Right lobe of liver (tissue), 6 donors: ENCODE results near the gene HSD3B2. TPM values are rescaled to one million over a fixed set of nuclear protein-coding genes. Genes with fewer than 3 reads are reported as not detected.

ENCODE experiments used
- ATAC-seq, 4 donors: fragments of 200-7000 bp; cut with Tn5 transposase; one replicate each; pipeline ENCODE4 v1.9.1; 2020; ENCODE audit warnings: mild to moderate bottlenecking in 4 of 4, moderate library complexity in 4 of 4
- DNase-seq, 3 donors: peaks; one replicate each; pipeline ENCODE4 v3.0.0-alpha.2; 2020
- H3K27ac ChIP-seq, 3 donors: fragments of 200-600 bp; one replicate each; pipeline ENCODE4 v1.8.0; 2022
- H3K27me3 ChIP-seq, 2 donors: fragments of 200-600 bp; one replicate each; pipeline ENCODE4 v1.8.0; 2022
- H3K36me3 ChIP-seq, 4 donors: fragments of 200-600 bp; sonication (generic) in 1 of 4; one replicate each; pipeline versions ENCODE4 v1.5.1 to v1.8.0; 2017 to 2022; ENCODE audit warnings: control low read depth in 1 of 4
- H3K4me1 ChIP-seq, 4 donors: fragments of 200-600 bp; sonication (generic) in 1 of 4; one replicate each; pipeline versions ENCODE4 v1.5.1 to v1.8.0; 2017 to 2022; ENCODE audit warnings: control low read depth in 1 of 4
- H3K4me3 ChIP-seq, 3 donors: fragments of 200-600 bp; one replicate each; pipeline ENCODE4 v1.8.0; 2022
- H3K9me3 ChIP-seq, 4 donors: fragments of 200-600 bp; sonication (generic) in 1 of 4; one replicate each; pipeline versions ENCODE4 v1.5.1 to v1.8.0; 2017 to 2022; ENCODE audit warnings: control low read depth in 1 of 4
- CTCF ChIP-seq, 4 donors: fragments of 200-600 bp in 3 of 4; fragments of 450-650 bp in 1 of 4; IDR thresholded peaks; one replicate each; pipeline versions ENCODE4 v1.5.1 to v1.8.0; 2016 to 2022; ENCODE audit warnings: antibody characterized with exemption in 4 of 4, mild to moderate bottlenecking in 2 of 4
- POLR2A ChIP-seq: fragments of 450-650 bp; IDR thresholded peaks from one replicate; pipeline ENCODE4 v1.6.1; 2017; ENCODE audit warnings: antibody characterized with exemption, mild to moderate bottlenecking
- WGBS: methylation state at CpG from one replicate; pipeline ENCODE4 v1.1.6; 2018; ENCODE audit warnings: low coverage, low lambda C conversion rate; ENCODE audit not compliant: insufficient coverage; ENCODE audit errors: missing lambda C conversion rate; 5-methylcytosine and 5-hydroxymethylcytosine counted together
- intact Hi-C, 2 donors: fragments of 100-400 bp; cut with DNase I; formaldehyde crosslinking; loops; one replicate each; pipeline versions ENCODE4 v1.11.2 to v1.14.1; 2022
- total RNA-seq, 6 experiments: library from RNA; depleted of rRNA in 2 of 6; stranded (reverse); fragments of >200 nt in 2 of 6; fragmentation: NEBNext Ultra II Directional in 3 of 6; extraction: Animal tissue kit (Norgen Biotek cat#: 25700) in 3 of 6; gene quantifications; one replicate each; pipeline versions ENCODE4 v1.1.0 to v1.2.4, GENCODE V29; 2016 to 2023
- donor health status: DM: no; HTN: yes; CAD: no.
- donor health status: DM: no; HTN: no; CAD: no.
- donor health status: DM: no; HTN: no; CAD: no.
- donor health status: DM: no; HTN: yes; CAD: no.
- donor health status: DM: no; HTN: yes; CAD: no.

The HSD3B2 gene
- total RNA-seq, 6 experiments from 2014 or later: 0.49 TPM; not detected in 5

GRCh38 chr1:119467857-119468668 is 53.1 kb downstream of the HSD3B2 start:
- Histone ChIP-seq H3K36me3 (no peaks in the 10 kb centered on the region), H3K27me3 (no peaks in the 10 kb centered on the region), H3K27ac (peak overlapping the region in 2 of 3 donors; percentile 63 to 69), H3K9me3 (no peaks in the 10 kb centered on the region), H3K4me3 (no peak overlapping the region), H3K4me1 (peaks cover 0 to 34% (median 17%) of the 10 kb centered on the region in 4 donors)
- TF ChIP-seq CTCF (IDR thresholded peaks at IDR 0.05): no peak
- TF ChIP-seq POLR2A: no peak
- DNase-seq (peak in 1 of 3 donors; percentile 81), ATAC-seq (peak; percentile 89 to 95 (median 90))
- WGBS: 21% methylated on average over 4 of the region's 4 CpGs
- intact Hi-C loops: no loop called here

- peaks cover 0 to 38% (median 17%) of the 10 kb centered on the region in 4 donors for H3K4me1 ChIP-seq
- H3K27me3 ChIP-seq: no peaks in the 10 kb centered on the region
- ATAC-seq: no peak
- WGBS: 73% methylated on average over 1 of the region's 1 CpG
- H3K27ac ChIP-seq: no peak overlapping the region
- intact Hi-C loops: loop anchor here in 1 of 2 donors (10.0 kb wide), 1 partner anchor 135 kb away; no protein-coding TSS in a partner anchor
- no peaks in the 10 kb centered on the region for H3K36me3 ChIP-seq
- no peak for DNase-seq
- H3K9me3 ChIP-seq: no peaks in the 10 kb centered on the region
- TF ChIP-seq CTCF (IDR thresholded peaks at IDR 0.05) (no peak), POLR2A (no peak)
- H3K4me3 ChIP-seq: no peak overlapping the region
Observed at GRCh38 chr1:119469741-119470140, 54.8 kb downstream of the HSD3B2 start.

GRCh38 chr1:119470377-119470776 is 55.4 kb downstream of the HSD3B2 start:
- no peaks in the 10 kb centered on the region for H3K36me3 ChIP-seq
- H3K9me3 ChIP-seq: no peaks in the 10 kb centered on the region
- peaks cover 0 to 44% (median 19%) of the 10 kb centered on the region in 4 donors for H3K4me1 ChIP-seq
- intact Hi-C loops: loop anchor here in 1 of 2 donors (10.0 kb wide), 1 partner anchor 134 kb away; no protein-coding TSS in a partner anchor
- TF ChIP-seq POLR2A: no peak
- no peak for TF ChIP-seq CTCF (IDR thresholded peaks at IDR 0.05)
- no peak overlapping the region for H3K27ac ChIP-seq
- WGBS: 67% methylated on average over 3 of the region's 3 CpGs
- no peaks in the 10 kb centered on the region for H3K27me3 ChIP-seq
- H3K4me3 ChIP-seq: no peak overlapping the region
- DNase-seq (no peak), ATAC-seq (no peak)

- intact Hi-C loops: loop anchor here in 1 of 2 donors (10.0 kb wide), 1 partner anchor 134 kb away; no protein-coding TSS in a partner anchor
- 83% methylated on average over 7 of the region's 7 CpGs for WGBS
Observed at GRCh38 chr1:119470958-119471357, 56.0 kb downstream of the HSD3B2 start.

More at GRCh38 chr1:119470958-119471357, 56.0 kb downstream of the HSD3B2 start:
- H3K4me1 ChIP-seq: peaks cover 0 to 47% (median 20%) of the 10 kb centered on the region in 4 donors
- no peaks in the 10 kb centered on the region for H3K36me3 ChIP-seq
- H3K4me3 ChIP-seq: no peak overlapping the region
- TF ChIP-seq POLR2A (no peak), CTCF (IDR thresholded peaks at IDR 0.05) (no peak)
- no peaks in the 10 kb centered on the region for H3K27me3 ChIP-seq
- ATAC-seq: no peak
- H3K9me3 ChIP-seq: no peaks in the 10 kb centered on the region
- DNase-seq: no peak
- no peak overlapping the region for H3K27ac ChIP-seq
